Stimulated activated CD4-positive, alpha-beta T cell treated with anti-CD3 and anti-CD28 coated beads, Interleukin-4, amount 100 ng/mL, for 4 hours (primary cell): ENCODE measurements around the gene CKB.
"Not testable (repeated sequence)": the region's sequence is repeated elsewhere in the genome, so short reads cannot be mapped to it uniquely, and the experiment has no call there.

Experiments used
- DNase-seq, 2 experiments: peaks; one replicate each; pipeline ENCODE4 v3.0.0-alpha.2; 2020

The CKB gene

GRCh38 chr14:103526247-103526913 is 3.8 kb upstream of the CKB start:
- no peak for DNase-seq

GRCh38 chr14:103525430-103526246 is 3.0 kb upstream of the CKB start:
- DNase-seq, result not testable (repeated sequence)

DNA sequence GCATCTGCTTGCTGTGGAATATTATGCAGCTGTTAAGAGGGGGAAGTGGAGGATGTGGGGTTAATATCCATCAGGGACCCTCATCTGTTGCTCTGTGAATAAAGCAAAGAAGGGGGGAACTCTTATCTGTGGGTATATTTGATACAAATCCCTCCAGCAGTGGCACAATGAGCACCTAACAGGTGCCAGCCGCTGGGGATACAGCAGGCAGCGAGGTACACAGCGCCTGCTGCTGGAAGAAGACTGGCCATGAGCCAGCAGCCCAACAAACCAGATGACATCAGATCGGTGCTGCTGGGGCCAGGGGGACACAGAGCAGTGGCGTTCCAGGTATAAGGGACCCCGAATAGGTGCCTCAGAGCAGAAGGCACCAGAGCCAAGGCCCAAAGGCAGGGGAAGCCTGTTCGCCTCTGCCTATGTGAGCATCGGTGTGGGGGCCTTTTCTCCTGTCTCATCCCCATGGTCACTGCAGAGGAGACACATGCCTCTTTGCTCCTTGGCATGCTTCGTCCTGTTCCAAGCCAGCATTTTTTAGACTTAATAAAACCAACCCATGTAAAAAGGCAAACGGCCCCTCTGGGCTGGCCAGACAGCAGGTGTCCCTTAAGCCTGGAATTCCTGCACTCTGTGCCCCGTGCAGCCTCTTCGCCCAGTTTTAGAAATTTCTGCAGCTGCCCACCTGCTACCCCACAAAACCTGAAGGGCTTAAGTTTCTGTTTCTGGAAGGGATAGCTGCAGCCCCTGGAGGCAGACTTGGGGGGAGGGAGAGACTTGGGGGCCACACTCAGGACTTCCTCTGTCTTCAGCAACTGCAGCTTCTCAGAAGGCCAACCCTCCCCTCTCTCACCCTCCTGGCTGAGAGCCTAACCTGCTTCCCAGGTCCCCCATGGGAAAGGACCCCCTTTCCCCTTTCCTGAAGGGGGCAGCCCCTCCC is 1.6 kb upstream of the CKB start:
- no peak for DNase-seq

DNA sequence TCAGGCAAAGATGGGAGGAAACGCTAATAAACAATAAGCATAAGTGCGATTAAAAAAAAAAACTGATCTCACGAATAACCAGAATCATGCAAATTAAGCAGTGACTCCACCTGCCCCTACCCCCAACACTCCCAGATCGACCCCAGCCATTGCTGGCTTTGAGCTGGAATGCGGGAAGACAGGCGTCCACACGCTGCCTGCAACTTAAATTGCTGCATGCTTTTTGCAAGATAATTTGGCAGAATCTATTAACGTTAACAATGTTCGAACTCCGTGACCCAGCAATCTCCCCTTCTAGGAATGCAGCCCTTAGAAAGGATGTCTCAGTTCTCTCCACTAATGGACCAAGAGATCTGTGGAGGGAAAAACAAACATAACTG is 935 bp upstream of the CKB start:
- no peak for DNase-seq

- DNase-seq, result no peak
Observed at GRCh38 chr14:103521951-103522563, 573 bp downstream of the CKB start.

GRCh38 chr14:103521438-103521950 is 1.1 kb downstream of the CKB start:
- no peak for DNase-seq

DNA sequence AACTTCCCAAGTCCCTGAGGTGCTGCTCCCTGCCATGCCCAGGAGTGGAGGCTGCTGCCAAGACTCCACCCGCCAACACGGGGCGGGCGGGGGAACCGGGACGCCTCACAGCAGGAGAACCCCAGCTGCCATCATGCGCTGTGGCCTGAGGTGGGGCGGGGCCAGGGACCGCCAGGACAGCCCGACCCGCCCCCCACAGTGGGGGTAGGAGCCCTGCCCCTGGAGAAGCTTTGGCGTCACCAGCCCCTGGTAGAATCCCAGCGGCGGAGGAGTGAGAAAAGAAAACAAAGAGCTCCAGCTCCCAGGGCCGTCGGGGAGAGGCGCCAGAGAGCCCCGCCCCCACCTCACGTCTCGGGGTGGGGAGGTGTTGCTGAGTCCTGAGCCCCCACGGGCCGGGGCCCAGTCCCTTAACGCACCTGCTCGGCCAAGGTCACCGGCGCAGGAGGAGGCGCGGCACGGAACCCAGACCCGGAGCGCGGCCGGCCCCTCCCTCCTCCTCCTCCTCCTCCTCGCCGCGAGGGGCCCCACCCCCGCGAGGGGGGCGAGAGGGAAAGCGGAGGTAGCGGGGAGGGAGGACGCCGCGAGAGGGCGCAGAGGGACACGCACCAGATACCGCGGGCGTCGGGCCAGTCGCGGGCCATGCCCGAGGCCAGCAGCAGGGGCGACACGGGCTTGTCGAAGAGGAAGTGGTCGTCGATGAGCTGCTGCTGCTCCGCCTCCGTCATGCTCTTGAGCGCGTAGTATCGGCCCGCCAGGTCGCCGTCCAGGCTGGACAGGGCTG is 1.8 kb downstream of the CKB start:
- peak; percentile 59 to 71 for DNase-seq

- no peak for DNase-seq
Observed at GRCh38 chr14:103520269-103520656, 2.4 kb downstream of the CKB start.

DNA sequence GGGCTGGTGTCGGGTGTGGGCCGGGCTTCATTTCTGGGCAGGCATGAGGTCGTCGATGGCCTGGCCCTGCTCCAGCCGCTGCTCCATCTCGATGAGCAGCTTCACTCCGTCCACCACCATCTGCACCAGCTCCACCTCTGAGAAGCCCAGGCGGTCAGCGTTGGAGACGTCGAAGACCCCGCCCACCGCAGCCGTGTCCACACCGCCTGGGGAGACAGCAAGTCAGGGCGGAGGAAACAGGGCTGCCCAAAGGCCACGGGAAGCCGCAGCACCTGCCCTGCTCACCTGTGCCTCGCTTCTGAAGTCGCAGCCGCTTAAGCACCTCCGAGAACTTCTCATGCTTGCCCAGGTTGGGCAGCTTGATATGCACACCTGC is 2.8 kb downstream of the CKB start:
- DNase-seq, result no peak

DNA sequence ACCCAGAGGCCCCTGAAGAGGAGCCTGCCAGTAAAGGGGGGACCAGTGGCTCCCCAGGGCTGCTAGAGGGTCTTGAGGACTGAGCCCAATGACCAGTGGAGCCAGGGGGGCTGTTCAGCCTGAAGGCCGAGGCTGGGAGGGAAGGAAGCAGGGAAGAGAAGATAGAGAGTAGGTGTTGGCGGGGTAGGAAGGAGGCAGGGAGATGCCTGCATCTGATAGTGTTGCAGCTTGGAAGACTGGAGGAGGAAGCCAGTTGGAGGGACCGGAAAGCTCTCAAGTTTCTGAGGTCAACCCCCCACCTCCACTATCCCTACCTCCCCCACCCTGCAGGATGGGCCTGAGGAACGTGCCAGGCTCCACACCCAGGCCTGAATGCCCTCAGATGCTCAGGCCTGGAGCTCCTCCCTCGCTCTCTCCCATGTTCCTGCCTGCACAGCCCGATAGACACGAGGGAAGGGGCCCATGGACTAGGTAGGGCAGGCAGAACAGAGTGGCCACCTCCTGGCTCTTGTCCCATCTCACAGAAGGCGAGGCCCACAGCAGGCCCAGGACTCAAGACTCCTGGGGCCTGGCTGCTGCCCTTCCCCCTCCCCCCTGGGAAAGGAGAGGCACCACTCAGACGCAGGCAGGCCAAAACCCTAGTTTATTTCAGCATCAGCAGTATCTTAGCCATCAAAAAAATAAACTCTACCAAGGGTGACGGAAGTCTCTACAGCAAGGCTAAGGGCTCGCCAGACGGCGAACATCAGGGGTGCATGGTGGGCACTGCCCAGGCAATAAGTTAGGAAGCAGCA is 3.4 kb downstream of the CKB start:
- no peak for DNase-seq

GRCh38 chr14:103518422-103519042 is 4.1 kb downstream of the CKB start:
- DNase-seq, result peak in 1 of 2 experiments; percentile 62

DNA sequence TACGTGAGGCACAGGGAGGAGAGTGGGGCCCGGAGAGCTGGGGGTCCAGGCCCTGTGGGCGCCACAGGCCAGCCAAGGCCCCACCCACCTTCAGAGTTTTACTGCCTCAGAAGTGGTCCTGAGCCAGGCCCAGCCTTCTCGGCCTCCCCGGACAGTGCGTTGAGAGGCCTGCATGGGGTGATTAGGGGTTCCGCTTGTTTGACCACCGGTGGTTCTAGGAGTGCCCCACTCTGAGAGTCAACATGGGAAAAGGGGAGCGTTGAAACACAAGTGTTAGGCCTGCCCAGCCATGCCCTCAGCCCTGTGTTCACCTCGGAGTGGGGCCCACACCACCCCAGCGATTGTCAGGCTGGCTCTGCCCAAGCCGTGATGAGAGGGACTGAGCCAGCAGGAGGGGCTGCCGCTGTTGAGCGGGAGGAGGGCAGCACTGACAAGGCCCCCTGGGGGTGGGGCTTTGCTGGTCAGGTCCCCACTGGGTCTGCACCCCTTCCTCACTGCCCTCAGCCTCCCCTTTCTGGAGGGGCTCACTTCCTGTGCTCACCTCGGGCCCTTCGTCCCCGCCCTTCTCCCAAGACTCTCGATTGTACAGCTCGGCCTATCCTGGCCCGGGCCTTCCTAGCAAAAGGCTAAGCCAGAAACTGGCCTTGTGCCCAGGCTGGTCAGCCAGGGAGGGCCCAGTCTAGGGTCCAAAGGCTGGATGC is 4.8 kb downstream of the CKB start:
- DNase-seq, result no peak

- DNase-seq, result no peak
Observed at GRCh38 chr14:103517174-103517566, 5.5 kb downstream of the CKB start.

DNA sequence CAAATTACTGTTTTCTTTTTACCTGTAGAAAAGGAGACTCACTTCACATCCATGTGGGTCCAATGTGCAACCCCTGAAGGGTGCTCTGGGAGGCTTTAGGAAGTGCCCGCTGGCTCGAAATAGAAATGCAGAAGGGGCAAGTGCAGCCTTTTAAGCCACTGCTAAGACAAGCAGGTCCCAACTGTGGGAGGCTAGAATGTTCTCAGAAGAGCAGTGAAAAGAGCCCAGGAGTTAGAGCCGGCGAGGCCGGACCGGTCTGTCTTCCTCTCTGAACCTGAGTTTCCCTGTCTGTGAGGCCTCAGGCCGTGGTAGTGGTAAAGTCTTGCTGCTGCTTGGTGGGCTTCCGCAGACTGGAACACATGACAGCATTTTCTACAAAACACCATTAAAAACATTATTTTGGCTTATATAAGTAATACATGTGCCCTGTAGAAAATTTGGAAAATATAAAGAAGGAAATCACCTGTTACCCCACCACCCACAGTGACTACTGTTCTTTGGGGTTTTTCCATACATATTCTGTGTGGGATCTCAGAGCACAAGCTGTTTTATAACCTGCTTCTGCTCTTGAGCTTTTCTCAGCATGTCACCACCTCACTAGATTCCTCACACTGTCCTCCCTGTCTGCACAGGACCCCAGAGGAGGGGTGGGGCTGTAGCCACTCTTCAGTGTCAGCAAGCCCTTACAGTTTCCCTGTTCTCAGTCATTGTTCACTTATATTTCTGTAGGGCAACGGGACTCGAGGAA is 6.0 kb downstream of the CKB start:
- DNase-seq, result no peak

GRCh38 chr14:103514596-103515421 is 7.8 kb downstream of the CKB start:
- no peak for DNase-seq

DNA sequence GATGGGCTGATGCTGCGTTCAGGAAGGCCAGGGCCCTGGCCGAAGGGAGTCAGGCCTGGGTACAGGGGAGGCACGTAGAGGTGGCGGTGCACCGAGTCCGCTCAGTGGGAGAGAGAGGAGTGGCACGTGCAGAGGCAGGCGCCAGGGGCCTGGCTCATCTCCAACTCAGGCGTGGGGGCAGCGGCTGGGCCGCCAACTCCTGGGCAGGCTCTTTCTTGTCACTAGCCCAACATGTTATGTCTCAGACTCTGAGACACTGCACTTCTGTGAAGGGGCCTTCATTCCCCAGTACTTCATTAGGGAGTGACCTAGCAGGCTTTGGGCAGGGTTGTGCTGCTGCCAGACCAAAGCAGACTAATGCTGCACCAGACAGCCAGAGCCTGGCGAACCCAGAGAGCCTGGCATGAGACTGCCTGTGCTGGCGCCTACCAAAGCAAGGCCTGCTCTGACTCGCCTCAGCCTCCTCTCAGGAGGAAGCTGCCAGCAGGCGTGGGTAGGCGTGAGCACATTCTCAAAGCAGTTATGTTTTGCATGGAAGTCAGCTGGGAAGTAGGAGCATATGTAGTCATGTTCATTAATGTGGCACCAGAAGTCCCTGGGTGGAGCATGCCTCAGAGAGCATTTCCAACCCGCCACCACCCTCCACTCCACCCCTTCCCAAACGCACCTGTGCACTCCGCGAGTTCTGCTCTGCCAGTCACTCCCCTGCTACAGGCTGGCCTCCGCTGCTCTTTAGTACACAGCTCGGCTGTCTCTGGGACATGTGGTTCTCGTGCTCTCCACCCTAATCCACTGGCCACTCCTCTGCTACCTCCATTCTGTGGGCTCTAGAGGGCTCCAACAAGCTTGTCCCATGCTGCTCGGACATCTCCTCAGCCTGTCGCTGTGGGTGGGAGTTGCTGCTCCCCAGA is 9.7 kb downstream of the CKB start:
- no peak for DNase-seq

DNA sequence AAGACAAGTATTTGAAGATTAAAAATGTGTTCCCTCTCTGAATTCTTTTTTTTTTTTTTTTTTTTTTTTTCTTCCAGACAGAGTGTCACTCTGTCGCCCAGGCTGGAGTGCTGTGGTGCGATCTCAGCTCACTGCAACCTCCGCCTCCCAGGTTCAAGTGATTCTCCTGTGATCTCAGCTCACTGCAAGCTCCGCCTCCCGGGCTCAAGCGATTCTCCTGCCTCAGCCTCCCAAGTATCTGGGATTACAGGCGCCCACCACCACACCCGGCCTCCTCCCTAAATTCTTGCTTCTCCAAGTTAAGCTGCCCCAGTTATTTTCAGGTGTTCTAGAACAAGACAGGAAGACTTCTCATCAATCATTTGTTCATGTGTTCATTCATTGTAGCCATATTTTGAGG is 10.4 kb downstream of the CKB start:
- DNase-seq, result not testable (repeated sequence)
